Sciatic nerve (tissue), 2 donors: ENCODE data around the gene PTPN4. TPM values are rescaled to one million over a fixed set of nuclear protein-coding genes. Genes with fewer than 3 reads are reported as not detected.
"Not testable (repeated sequence)": the region's sequence is repeated elsewhere in the genome, so short reads cannot be mapped to it uniquely, and the experiment has no call there.

Source experiments
- ATAC-seq: fragments of 200-7000 bp; cut with Tn5 transposase; one replicate; pipeline ENCODE4 v1.9.1; 2020; ENCODE audit warnings: mild to moderate bottlenecking, moderate library complexity
- DNase-seq: peaks from one replicate; pipeline ENCODE4 v3.0.0-alpha.2; 2020; ENCODE audit warnings: low spot score
- intact Hi-C: fragments of 100-400 bp; cut with DNase I; formaldehyde crosslinking; loops from one replicate; pipeline ENCODE4 v1.14.2; 2022
- total RNA-seq: library from RNA; stranded (reverse); fragmentation: NEBNext Ultra II Directional; extraction: Animal tissue kit (Norgen Biotek cat#: 25700); gene quantifications from one replicate; pipeline ENCODE4 v1.2.1, GENCODE V29; 2021
- donor health status: DM: no; HTN: no; CAD: no.
- donor health status: DM: no; HTN: no; CAD: no.

PTPN4 gene
- total RNA-seq, 1 donor from 2014 or later = 37.7 TPM

- no peak for DNase-seq
- intact Hi-C loops = no loop called here
Observed at GRCh38 chr2:119982506-119982905, 222.8 kb downstream of the PTPN4 start.

GRCh38 chr2:119983108-119983507 is 223.4 kb downstream of the PTPN4 start:
- no peak for DNase-seq
- no peak for ATAC-seq
- intact Hi-C loops = no loop called here

More at GRCh38 chr2:119982506-119982905, 222.8 kb downstream of the PTPN4 start:
- no peak for ATAC-seq

- no peak for ATAC-seq
- no peak for DNase-seq
- intact Hi-C loops = no loop called here
Observed at GRCh38 chr2:119996148-119996547, 236.4 kb downstream of the PTPN4 start.

- ATAC-seq, DNase-seq, intact Hi-C loops: not testable (repeated sequence)
Observed at GRCh38 chr2:119996896-119997891, 237.5 kb downstream of the PTPN4 start.

GRCh38 chr2:120001471-120001870 is 241.7 kb downstream of the PTPN4 start:
- intact Hi-C loops = no loop called here
- ATAC-seq (no peak), DNase-seq (no peak)

GRCh38 chr2:120004254-120004653 is 244.5 kb downstream of the PTPN4 start:
- ATAC-seq (no peak), DNase-seq (no peak)
- intact Hi-C loops = no loop called here

- intact Hi-C loops = no loop called here
- no peak for ATAC-seq
Observed at GRCh38 chr2:120005834-120006521, 246.3 kb downstream of the PTPN4 start.

GRCh38 chr2:120007851-120008250 is 248.1 kb downstream of the PTPN4 start:
- DNase-seq (no peak), ATAC-seq (no peak)
- intact Hi-C loops = no loop called here

More at GRCh38 chr2:120005834-120006521, 246.3 kb downstream of the PTPN4 start:
- DNase-seq = no peak

- ATAC-seq (no peak), DNase-seq (no peak)
- intact Hi-C loops = no loop called here
Observed at GRCh38 chr2:120012363-120012762, 252.6 kb downstream of the PTPN4 start.

GRCh38 chr2:120012771-120013596 is 253.3 kb downstream of the PTPN4 start, which contains the start of gene EPB41L5:
TSS of gene EPB41L5 (plus strand) at chr2:120013077. CDS start at chr2:120019085, 6,008 bp downstream.
- DNase-seq (peak; percentile 93), ATAC-seq (peak; percentile 98)
- intact Hi-C loops = no loop called here

GRCh38 chr2:120013597-120014223 is 254.0 kb downstream of the PTPN4 start:
- intact Hi-C loops = no loop called here
- no peak for ATAC-seq
- no peak for DNase-seq

- ATAC-seq (peak; percentile 35), DNase-seq (no peak)
- intact Hi-C loops = no loop called here
Observed at GRCh38 chr2:120014226-120014980, 254.7 kb downstream of the PTPN4 start.

GRCh38 chr2:120016800-120017199 is 257.1 kb downstream of the PTPN4 start:
- no peak for DNase-seq
- ATAC-seq = no peak
- intact Hi-C loops = no loop called here

- ATAC-seq (no peak), DNase-seq (no peak)
- intact Hi-C loops = no loop called here
Observed at GRCh38 chr2:120017201-120017600, 257.5 kb downstream of the PTPN4 start.

- ATAC-seq (no peak), DNase-seq (no peak)
- intact Hi-C loops = no loop called here
Observed at GRCh38 chr2:120018549-120018948, 258.8 kb downstream of the PTPN4 start.

GRCh38 chr2:120020554-120020953 is 260.8 kb downstream of the PTPN4 start:
- ATAC-seq = no peak
- no peak for DNase-seq
- intact Hi-C loops = no loop called here

- ATAC-seq, intact Hi-C loops, DNase-seq: not testable (repeated sequence)
Observed at GRCh38 chr2:120022505-120022904, 262.8 kb downstream of the PTPN4 start.

- intact Hi-C loops = no loop called here
- DNase-seq (no peak), ATAC-seq (no peak)
Observed at GRCh38 chr2:120026890-120027289, 267.2 kb downstream of the PTPN4 start.
